GM20431 (cell line): ENCODE data around the gene ZKSCAN2.

ENCODE experiments used
- in situ Hi-C: fragments of 300-500 bp; cut with MseI, MboI; formaldehyde crosslinking; loops from one replicate; pipeline ENCODE4 v1.15.0; 2020; ENCODE audit warnings: low sequenced_read_pairs; ENCODE audit not compliant: unreplicated experiment

ZKSCAN2 gene

DNA sequence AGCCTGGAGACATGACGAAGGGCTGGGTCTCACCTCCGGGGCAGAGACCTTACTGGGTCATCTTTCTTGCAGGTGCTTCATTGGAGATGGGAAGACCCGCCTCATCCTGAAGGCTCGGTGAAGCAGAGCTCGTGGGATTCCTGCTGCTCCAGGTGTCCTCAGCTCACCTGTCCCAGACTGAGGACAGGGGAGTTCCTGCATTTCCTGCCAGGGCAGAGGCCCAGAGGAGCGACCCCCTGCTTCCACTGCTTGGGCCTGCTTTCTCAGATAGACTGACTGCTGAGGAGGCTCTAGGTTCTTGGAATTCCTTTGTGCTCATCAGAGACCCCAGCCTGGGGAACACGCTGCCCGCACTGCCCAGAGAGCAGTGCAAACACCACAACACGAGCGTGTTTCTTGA lies 29.3 kb downstream of the ZKSCAN2 start:
- in situ Hi-C loops = loop anchor here (10.0 kb wide), 1 partner anchor 164 kb away; no protein-coding TSS in a partner anchor

DNA sequence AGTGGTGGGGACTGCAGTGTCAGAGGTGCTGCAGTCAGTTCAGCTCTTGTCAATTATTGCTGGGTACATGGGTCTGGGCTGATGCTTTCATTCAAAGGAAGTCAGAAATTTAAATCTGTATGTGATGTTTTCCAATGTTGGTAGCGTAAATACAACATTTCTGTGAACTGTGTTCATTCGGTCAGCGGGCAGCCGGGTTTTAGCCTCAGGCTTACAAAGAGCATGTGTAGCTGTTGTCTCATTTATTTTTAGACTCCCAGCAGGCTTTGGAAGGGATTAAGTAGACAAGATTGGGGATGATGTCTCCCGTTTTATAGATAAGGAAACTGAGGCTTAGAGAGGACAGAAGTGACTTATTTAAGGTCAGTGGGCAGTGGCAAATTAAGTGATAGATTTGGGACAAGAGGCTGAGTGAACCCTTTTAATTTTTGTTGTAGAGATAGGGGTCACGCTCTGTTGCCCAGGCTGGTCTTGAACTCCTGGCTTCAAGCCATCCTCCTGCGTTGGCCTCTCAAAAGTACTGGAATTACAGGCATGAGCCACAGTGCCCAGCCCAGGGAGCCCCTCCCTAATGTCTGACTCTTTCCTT lies 32.8 kb downstream of the ZKSCAN2 start:
- in situ Hi-C loops = loop anchor here (10.0 kb wide), 1 partner anchor 160 kb away; no protein-coding TSS in a partner anchor

DNA sequence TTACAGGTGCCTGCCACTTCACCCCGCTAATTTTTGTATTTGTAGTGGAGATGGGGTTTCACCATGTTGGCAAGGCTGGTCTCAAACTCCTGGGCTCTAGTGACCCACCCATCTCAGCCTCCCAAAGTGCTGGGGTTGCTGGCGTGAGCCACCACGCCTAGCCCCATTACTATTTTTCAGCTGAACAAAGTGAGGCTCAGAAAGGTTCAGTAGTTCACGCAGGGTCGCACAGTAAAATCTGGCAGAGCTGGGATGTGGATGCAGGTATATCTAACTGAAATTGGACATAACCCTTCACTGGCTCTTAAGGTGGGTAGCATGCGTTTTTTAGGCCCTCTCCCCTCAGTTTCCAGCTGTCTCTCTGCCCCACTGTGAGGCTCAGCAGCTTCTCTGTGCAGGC lies 33.7 kb downstream of the ZKSCAN2 start:
- in situ Hi-C loops = loop anchor here (10.0 kb wide), 1 partner anchor 159 kb away; no protein-coding TSS in a partner anchor

DNA sequence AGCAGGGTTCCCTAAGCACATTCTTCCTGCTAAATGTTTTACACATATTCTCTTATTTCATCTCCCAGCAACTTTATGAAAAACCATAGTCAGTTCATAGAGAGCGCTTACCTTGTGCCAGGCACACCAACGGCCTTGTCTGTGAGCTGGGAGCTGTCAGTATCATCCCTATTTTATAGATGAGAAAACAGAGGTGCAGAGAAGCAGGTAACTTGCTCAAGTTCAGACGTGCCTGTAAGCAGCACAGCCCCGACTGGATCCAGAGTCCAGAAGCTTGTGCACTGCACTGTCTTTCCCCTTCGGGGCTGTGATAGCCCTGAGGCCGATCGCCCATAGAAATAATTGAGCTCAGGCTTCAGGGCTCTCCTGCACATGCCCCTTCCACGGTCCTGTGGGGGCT lies 34.7 kb downstream of the ZKSCAN2 start:
- in situ Hi-C loops = loop anchor here (10.0 kb wide), 1 partner anchor 158 kb away; no protein-coding TSS in a partner anchor

DNA sequence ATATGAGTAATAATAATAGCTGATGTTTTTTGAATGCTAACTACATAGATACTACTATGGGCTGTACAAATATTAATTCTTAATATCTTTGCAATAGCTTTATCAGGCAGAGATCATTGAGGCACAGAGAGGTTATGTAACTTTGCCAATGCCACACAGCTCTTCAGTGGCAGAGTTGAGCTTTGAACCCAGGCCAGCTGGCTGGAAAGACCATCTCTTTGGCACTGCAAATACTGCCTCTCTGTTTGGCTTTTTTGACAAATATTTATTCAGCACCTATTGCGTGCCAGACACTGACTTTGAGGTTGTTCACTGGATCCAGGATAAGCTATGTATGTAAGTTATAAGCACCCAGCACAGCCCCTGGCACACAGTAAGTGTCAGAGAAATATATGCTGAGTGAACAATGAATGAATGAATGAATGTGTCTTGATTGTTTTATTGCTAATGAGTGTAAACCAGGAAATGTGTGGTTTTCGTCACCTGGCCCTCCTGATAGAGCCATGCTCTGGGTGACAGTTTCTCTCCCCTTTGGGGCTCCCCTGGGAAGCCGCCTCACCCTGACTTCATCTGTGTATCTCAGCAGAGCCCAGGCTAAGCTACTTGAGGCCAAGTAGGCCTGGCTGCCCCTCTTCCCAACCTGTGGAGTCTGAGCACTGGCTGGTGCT lies 38.4 kb downstream of the ZKSCAN2 start:
- in situ Hi-C loops = no loop called here

DNA sequence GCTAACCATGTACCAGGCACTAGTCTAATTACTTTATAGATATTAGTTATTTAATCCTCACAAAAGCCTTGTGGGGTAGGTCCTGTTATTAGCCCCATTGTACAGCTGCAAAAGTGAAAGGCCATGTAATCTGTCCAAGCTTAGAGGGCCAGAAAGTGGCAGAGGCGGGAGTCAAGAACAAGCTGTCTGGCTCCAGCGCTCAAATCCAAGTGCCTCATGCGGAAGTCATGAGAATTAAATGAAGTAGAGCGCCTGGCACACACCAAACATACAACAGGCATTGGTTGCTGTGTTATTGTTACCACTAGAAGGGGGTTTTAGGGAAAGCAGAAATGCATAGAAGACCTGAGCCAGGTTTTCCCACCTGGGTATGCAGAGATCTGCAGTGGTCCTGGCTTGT lies 39.7 kb downstream of the ZKSCAN2 start:
- in situ Hi-C loops = no loop called here

DNA sequence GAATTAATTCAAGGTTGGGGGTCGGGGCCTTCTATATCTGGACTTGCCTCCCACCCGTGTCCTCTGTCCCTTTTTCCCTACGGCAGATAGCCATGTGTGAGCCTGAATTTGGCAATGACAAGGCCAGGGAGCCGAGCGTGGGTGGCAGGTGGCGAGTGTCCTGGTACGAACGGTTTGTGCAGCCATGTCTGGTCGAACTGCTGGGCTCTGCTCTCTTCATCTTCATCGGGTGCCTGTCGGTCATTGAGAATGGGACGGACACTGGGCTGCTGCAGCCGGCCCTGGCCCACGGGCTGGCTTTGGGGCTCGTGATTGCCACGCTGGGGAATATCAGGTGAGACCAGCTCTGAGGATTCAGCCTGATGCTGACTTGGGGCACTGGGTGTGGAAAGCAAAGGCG lies 40.5 kb downstream of the ZKSCAN2 start:
- in situ Hi-C loops = no loop called here

DNA sequence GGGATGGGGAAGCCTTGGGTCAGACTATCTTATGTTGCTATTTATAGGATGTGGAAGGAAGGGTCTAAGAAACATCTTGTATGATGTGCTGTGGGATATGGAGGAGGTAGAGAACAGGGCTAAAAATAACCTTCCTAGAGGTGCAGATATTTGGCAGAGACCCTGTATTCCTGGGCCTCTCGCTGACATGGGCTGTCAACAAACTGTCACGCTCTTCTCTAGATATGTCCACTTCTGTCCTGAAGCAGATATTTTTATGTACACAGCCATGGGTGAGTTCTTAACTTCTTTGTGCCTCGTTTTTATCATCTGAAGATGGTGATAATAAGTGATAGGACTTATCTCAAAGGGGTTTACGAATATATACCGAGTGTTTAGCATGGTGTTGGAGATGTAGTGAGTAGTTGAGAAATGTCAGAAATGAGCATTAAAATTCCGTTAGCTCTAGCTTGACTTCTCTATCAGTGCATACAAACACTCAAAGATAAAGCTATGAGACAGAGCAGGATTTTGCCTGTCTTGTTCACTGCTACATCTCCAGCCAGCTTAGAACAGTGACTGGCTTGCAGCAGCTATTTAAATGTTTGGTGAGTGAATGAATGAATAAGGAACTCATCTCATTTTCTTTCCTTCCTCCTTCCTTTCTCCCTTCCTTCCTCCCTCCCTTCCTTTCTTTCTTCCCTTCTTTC lies 43.8 kb downstream of the ZKSCAN2 start:
- in situ Hi-C loops = no loop called here

- in situ Hi-C loops = no loop called here
Observed at GRCh38 chr16:25212636-25213035, 45.0 kb downstream of the ZKSCAN2 start.

- in situ Hi-C loops = no loop called here
Observed at GRCh38 chr16:25210758-25211157, 46.9 kb downstream of the ZKSCAN2 start.

DNA sequence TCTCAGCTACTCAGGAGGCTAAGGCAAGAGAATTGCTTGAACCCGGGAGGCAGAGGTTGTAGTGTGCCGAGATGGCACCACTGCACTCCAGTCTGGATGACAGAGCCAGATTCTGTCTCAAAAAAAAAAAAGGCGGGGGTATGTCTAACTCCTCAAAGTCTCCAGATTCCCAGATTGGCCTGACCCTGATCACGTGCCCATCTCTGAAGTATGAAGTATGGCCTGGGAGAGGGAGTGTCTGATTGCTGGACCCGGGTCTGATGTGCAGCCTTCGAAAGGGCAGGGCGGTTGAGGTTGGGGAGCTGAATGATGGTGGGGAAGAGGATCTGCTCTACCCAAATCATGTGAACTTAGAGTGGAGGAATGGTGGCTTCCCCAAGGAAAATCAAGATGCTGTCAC lies 58.2 kb downstream of the ZKSCAN2 start:
- in situ Hi-C loops = no loop called here

- in situ Hi-C loops = no loop called here
Observed at GRCh38 chr16:25198021-25198420, 59.6 kb downstream of the ZKSCAN2 start.

DNA sequence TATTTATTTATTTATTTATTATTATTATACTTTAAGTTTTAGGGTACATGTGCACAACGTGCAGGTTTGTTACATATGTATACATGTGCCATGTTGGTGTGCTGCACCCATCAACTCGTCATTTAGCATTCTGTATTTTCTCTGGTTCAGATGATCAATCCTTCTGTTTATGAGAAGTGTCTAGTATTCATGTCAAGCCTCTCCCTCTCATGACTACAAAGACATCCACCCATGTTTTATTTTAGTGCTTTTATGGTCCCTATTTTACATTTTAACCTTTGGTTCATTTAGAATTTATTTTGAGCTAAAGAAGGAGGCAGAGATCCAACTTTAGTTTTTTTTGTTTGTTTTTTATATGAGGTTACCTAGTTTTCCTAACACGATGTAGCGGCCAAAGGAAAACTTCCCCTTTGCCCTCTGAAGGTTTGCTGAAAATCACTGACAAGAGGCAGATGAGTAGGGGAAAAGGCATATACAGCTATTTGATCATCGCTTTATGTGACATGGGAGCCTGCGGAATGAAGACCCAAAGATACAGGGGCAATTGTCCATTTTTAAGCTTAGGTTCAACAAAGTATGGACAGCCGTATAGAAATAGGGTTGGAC lies 63.3 kb downstream of the ZKSCAN2 start:
- in situ Hi-C loops = no loop called here

DNA sequence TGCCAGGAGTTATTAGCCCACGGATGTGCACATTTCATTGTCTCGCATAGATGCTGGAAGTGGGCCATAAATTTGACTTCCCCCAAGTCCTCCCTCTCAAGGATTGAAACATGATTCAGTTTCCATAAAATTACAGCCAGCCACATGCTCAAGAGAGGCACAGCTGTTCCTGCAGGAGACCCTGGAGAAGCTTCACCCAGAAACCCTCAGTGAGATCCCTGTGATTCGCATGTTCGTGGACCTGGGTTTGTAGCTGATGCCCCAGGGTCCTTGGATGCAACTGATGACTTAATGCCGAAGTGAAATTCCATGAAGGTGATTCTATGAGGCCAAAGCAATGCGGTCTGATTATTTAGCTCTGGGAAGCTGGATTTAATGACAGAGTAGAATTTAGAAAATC lies 65.5 kb downstream of the ZKSCAN2 start:
- in situ Hi-C loops = no loop called here

DNA sequence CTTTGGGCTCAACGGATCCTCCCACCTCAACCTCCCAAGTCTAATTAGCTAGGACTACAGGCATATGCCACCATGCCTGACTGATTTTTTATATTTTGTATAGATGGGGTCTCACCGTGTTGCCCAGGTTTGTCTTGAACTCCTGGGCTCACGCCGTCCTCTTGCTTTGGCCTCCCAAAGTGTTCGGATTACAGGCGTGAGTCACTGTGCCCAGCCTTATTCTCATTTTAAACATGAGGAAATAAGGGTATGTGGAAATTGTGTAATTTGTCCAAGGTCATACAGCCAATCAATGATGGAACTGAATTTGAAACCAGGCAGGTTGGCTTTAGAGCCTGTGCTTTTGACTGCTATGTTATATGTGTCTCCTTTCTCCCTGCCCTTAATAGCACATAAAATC lies 68.3 kb downstream of the ZKSCAN2 start:
- in situ Hi-C loops = no loop called here

DNA sequence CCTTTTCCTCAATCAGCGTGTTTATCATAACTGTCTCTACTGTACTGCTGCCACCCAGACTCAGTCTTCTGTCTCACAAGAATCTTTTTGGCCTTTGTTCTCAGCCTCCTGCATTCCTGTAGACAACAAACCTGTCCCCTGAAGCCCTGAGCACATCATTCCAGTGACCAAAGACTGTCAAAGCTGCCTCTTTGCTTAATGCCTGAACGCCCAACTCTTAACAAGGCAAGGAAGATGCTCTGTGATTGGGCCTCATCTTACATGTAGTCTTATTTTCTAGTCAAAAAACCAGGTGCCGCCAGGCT lies 70.2 kb downstream of the ZKSCAN2 start:
- in situ Hi-C loops = no loop called here
